HG03039 (cell line): Measurements from ENCODE around the gene TSC22D4.
"Not testable (repeated sequence)": the region's sequence is repeated elsewhere in the genome, so short reads cannot be mapped to it uniquely, and the experiment has no call there.

Source experiments
- ATAC-seq: cut with Tn5 transposase; IDR thresholded peaks from one replicate; pipeline ENCODE4 v1.9.1; 2021; ENCODE audit warnings: mild to moderate bottlenecking, moderate library complexity; ENCODE audit not compliant: unreplicated experiment

TSC22D4 gene

DNA sequence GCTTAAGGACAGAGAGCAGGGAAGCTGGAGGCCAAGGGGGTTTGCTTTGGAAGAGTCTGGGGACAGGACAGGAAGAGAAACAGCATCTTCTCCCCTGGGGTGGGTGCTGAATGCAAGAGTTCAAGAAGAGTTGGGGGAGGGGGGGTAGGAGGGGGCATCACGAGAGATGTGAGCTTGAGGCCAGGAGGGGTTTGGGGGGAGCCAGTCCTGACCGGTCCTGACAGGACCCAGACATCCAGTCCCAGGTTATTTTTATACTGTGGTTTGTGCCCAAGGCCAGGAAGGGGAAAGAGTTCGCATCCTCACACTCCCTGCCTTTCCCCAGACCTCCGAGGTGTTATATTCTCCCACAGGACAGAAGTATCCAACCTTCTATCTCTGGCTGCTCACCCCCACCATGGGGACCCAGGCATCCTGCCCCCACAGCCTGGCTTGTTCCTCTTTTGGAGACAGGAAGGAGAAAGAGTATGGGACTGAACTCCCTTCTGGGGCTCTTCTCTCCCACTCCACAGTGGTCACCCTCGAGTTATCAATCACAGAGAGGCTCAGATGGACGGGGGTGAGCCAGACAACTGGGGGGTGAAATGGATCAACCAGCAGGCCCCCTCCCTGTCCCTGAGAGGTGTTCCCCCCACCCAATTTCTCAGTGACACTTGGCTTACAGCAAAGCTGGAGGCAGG lies 2.8 kb downstream of the TSC22D4 start:
- no peak for ATAC-seq

DNA sequence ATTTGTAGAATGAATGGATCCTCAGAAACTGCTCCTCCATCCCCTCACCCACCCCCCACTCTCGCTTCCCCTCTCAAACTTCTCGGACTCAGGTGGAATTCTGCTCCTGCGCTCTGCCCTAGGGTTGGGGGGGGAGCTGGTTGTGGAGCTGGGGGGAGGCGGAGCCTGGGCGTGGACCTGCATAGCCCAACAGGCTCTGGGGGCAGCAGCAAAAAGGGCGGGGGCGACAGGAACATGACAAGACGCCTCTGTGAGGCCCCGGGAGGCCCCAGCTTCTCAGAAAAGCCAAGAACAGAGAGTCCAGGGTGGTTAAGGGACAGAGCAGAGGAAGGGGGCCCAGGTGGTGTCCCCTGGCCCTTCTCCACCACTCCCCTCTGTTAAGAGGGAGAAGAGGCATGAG lies 3.5 kb downstream of the TSC22D4 start:
- no peak for ATAC-seq

DNA sequence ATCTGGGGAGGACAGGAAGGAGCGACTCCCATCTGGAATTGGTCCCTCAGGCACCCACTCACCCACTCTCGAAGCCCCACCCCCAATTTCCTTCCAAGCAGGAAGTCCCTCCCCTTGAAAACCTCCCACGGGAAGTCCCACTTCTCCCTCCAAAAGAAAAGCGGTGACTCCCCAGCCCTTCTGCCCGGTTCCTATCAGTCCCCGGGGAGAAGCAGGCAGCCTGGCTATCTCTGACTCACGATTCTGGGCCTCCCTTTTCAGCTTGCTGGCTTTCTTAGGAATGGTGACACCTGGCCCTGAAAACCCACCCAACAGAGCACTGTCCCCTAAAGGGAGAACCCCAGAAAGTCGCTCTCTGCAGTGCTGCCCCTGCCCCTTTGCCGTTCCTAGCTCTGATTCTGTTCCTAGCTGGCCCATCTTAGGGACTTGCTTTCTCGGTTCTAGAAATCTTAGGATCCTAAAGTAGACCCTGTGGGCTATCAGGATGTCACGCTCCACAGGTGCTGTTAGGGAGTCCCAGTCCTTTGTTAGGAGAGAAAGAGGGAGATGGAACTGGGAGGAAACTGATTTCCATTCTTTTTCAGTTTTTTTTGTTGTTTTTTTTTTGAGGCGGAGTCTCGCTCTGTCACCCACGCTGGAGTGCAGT lies 6.0 kb downstream of the TSC22D4 start:
- no peak for ATAC-seq

GRCh38 chr7:100472121-100472851 lies 6.7 kb downstream of the TSC22D4 start:
- no peak for ATAC-seq

- ATAC-seq: no peak
Observed at GRCh38 chr7:100471021-100471420, 8.0 kb downstream of the TSC22D4 start.

DNA sequence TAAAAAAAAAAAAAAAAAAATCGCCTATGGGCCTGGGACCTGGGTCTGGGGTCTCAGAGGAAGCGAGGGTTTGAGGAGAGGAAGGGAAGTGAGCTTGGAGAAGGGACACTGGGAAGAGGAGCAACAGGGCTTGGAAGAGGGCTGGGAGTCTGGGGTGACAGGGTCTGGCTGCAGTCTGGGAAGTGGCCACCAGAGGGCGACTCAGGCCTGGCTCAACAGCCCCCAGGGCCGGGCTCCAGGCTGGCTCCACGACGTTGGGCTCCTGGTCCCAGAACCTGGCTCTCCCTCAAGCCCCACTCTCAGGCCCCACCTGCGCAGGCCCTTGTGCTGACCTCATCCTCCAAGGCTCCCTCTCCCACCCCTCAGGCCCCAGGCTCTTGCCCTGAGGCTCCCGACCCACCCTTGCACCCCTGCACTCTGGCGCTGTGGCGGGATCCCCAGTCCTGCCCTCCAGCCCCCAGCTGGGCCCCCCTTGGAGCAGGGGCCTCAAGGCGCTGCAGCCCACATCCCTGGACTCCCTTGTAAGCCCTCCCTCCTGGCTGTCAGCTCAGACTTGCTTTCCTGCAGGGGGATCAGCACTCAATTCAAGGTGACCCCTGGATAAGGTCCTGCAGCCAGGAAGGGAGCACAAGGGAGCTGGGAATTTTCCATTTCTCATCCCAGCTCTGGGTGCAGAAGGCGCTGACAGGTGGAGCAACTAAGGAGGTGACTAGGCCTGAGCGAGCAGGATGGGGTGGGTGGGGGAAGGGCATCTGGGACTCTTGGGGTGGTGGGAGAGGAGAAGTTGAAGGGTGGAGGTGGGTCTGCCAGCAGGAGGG lies 9.6 kb downstream of the TSC22D4 start:
- peak; percentile 44 for ATAC-seq

DNA sequence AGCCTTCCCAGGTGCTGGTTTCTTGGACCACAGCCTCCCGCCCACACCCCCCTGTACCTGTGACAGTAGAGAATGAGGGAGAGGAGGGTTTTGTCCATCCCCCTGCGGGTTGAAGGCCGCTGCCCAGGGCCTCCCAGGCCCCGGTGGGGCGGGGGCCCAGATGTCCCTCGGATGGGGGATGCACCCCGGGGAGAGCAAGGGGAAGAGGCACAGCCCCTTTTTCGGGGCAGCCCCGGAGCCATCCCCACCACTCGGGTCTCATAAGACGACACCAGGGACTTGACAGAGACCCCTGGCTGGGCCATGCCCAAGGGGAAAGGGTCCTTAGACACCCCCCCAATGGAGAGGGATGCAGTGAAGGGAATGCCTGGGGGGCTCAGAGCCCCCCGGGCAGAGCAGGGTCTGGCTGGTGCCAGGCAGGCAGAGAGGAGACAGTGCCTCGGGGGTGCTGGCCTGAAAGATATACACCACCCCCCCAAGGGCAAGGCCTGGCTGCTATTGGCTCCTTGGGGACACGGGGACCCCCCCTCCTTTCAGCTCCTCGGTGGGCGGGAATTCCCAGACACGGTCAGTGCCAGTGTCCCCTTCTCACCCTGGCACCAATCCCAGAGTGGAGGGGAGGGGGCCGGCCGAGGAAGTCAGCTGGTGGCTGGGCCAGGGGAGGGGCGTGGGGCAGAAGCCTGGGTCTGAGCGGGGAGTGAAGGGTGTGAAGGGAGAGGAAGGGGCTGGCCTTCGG lies 11.2 kb downstream of the TSC22D4 start:
- ATAC-seq: no peak

GRCh38 chr7:100466653-100467605 lies 12.1 kb downstream of the TSC22D4 start:
- no peak for ATAC-seq

DNA sequence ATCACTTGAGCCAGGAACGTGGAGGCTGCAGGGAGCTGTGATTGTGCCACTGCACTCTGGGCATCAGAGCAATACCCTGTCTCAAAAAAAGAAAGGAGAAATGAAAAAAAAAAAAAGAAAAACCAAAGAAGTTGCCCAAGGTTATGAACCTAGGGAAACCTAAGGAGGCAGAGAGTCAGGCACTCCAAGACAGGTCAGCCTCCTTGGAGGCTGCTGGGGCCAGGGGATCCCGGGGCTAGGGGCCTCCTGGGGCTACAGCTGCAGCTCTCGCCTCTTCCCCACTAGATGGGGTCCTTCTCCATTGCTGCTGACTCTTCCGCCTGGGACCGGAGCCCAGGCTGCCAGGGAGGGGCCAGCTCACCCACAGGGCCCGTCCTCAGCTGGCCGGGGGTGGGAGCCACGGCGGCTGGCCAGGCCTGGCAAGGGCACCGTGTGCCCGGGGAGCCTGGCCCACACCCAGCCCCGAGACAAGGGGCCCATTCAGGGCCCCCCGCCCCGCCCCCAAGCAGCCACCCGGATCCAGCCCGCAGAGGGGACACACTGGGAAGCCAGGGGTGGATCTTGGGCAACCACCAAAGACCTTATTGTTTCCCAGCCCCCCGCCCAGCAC lies 13.2 kb downstream of the TSC22D4 start:
- ATAC-seq: no peak

- ATAC-seq: no peak
Observed at GRCh38 chr7:100465299-100465698, 13.7 kb downstream of the TSC22D4 start.

GRCh38 chr7:100464791-100465190 lies 14.2 kb downstream of the TSC22D4 start:
- ATAC-seq: no peak

DNA sequence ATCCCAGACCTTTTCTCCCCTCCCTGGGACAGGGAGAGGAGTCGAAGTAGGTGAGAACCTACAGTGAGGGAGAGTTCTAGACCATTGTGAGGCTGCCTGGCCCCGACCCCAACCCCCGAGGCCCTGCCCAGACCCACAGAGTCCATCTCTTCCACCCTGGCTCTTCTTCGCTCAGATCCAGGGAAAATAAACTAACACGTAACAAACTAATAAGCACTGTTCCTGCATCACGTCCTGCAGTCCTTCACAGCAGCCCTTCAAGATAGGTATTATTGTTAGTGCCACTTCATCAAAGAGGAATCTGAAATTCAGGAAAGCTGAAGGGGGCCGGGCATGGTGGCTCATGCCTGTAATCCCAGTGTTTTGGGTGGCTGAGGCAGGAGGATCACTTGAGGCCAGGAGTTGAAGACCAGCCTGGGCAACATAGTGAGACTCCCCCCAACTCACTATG lies 14.8 kb downstream of the TSC22D4 start, which contains the start of gene SPACDR:
Gene SPACDR, minus strand, starts transcription at position 51 of the 451 bp plus-strand sequence. CDS start 235 bp downstream, outside the sequence.
- no peak for ATAC-seq

DNA sequence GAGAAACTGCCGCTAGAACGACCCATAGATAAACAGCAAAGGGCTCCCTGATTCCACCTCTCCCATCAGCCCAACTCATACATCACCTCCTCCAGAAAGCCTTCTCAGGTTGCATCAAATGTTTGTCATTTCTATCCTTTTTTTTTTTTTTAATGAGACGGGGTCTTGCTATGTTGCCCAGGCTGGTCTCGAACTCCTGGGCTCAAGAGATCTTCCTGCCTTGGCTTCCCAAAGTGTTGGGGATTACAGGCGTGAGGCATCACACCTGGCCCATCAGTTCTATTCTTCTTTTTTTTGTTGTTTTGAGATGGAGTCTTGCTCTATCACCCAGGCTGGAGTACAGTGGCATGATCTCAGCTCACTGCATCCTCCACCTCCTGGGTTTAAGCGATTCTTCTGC lies 22.0 kb downstream of the TSC22D4 start:
- ATAC-seq: no peak

DNA sequence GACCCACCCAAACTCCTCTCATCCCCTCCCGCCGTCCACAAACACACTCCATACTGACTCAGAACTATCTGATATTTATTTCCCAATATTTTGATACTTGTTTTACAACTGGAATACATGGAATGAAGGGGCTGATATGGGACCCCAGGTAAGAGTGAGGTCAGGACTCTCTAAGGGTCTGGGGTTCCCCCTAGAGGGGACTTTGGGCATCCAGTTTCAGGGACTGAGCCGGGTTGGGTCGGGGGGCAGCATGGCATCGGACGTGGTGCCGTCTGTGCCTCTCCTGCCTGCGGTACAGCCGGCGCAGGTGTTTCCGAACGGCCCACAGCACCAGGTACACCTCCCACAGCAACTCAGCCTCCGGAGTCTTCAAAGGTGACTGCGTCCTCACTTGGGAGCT lies 22.5 kb downstream of the TSC22D4 start:
- ATAC-seq: no peak

DNA sequence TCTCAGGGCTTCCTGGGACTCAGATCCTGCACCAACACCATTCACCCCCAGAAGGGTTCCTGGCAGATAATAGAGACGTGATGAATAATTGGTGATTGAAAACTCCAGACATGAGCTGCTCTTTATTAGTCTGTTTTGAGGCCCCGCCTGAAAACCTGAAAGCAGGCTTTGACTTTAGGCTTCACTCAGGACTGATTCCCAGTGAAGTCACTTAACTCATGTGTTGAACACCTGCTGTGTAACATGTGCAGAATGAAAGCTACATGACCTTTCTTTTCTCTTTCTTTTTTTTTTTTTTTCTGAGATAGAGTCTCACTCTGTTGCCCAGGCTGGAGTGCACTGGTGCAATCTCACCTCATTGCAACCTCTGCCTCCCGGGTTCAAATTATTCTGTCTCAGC lies 23.8 kb downstream of the TSC22D4 start:
- ATAC-seq: no peak

GRCh38 chr7:100453854-100454253 lies 25.2 kb downstream of the TSC22D4 start:
- ATAC-seq: not testable (repeated sequence)

DNA sequence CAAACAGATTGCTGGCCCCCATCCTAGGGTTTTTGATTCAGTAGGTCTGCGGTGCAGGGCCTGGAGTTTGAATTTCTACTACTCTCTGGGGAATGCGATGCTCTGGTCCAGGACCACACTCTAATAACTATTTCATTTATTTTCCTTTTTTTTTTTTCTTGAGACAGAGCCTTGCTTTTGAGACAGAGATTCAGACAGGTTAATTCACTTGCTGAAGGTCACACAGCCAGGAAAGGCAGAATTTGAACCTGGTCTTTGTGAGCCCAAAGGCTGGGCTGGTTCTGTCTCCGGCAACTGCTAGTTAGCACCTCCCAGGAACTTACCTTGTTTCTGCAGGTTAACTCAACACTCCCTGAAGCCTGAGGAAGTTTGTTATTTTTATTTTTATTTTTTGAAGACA lies 26.5 kb downstream of the TSC22D4 start:
- ATAC-seq: no peak

DNA sequence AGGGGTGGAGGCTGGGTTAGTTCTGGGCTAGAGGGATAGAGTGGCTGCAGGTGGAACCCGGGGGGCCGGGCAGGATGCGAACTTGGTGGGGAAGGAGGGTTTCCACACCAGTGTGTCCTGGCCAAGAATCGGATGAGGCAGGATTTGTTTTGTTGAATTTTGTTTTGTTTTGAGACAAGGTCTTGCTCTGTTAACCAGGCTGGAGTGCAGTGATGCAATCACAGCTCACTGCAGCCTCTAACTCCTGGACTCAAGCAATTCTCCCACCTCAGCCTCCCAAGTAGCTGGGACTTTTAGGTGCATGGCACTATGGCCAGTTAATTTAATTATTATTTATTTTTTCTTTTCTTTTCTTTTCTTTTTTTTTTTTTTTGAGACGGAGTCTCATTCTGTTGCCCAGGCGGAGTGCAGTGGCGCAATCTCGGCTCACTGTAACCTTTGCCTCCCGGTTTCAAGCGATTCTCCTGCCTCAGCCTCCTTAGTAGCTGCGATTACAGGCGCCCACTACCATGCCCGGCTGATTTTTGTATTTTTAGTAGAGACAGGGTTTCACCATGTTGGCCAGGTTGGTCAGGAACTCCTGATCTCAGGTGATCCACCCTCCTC lies 29.7 kb downstream of the TSC22D4 start:
- no peak for ATAC-seq
